ENCODE results near the gene NUP50.

- no peak for TF ChIP-seq CTCF (IDR thresholded peaks at IDR 0.05)
- TF ChIP-seq POLR2A (IDR thresholded peaks at IDR 0.05) = no peak
Measured at GRCh38 chr22:45212992-45213751, 49.4 kb downstream of the NUP50 start.
